ENCODE data around the gene TMEM26. TPM values are rescaled to one million over a fixed set of nuclear protein-coding genes. Genes with fewer than 3 reads are reported as not detected.

The TMEM26 gene
- total RNA-seq, 1 donor from 2014 or later: 3.4 TPM

- Mint-ChIP-seq H3K27ac (no peak overlapping the region), H3K4me1 (ENCODE audit: unreplicated experiment) (no peaks in the 10 kb centered on the region), H3K27me3 (peaks cover 3% of the 10 kb centered on the region), H3K36me3 (peaks cover 4% of the 10 kb centered on the region), H3K9me3 (peaks cover 5% of the 10 kb centered on the region), H3K4me3 (no peak overlapping the region)
- DNase-seq (ENCODE audit: extremely low spot score, unreplicated experiment): no peak
- TF ChIP-seq CTCF (conservative IDR thresholded peaks at IDR 0.05): no peak
Observed at GRCh38 chr10:61409157-61409556, 44.0 kb downstream of the TMEM26 start.

- H3K27me3 Mint-ChIP-seq: peaks cover 3% of the 10 kb centered on the region
- DNase-seq (ENCODE audit: extremely low spot score, unreplicated experiment): no peak
- no peak overlapping the region for H3K27ac Mint-ChIP-seq
- no peak for TF ChIP-seq CTCF (conservative IDR thresholded peaks at IDR 0.05)
- peaks cover 4% of the 10 kb centered on the region for H3K36me3 Mint-ChIP-seq
- peaks cover 5% of the 10 kb centered on the region for H3K9me3 Mint-ChIP-seq
- no peaks in the 10 kb centered on the region for H3K4me1 Mint-ChIP-seq (ENCODE audit: unreplicated experiment)
- no peak overlapping the region for H3K4me3 Mint-ChIP-seq
Observed at GRCh38 chr10:61408105-61408504, 45.1 kb downstream of the TMEM26 start.

- TF ChIP-seq CTCF (conservative IDR thresholded peaks at IDR 0.05): no peak
- H3K4me1 Mint-ChIP-seq (ENCODE audit: unreplicated experiment): no peaks in the 10 kb centered on the region
- no peak overlapping the region for H3K4me3 Mint-ChIP-seq
Observed at GRCh38 chr10:61406736-61407135, 46.4 kb downstream of the TMEM26 start.

GRCh38 chr10:61406242-61406641 is 46.9 kb downstream of the TMEM26 start:
- Mint-ChIP-seq H3K36me3 (peaks cover 4% of the 10 kb centered on the region), H3K27ac (no peak overlapping the region), H3K27me3 (peaks cover 3% of the 10 kb centered on the region), H3K4me3 (no peak overlapping the region), H3K9me3 (peaks cover 5% of the 10 kb centered on the region), H3K4me1 (ENCODE audit: unreplicated experiment) (no peaks in the 10 kb centered on the region)
- no peak for TF ChIP-seq CTCF (conservative IDR thresholded peaks at IDR 0.05)
- DNase-seq (ENCODE audit: extremely low spot score, unreplicated experiment): no peak

More at GRCh38 chr10:61406736-61407135, 46.4 kb downstream of the TMEM26 start:
- Mint-ChIP-seq H3K36me3 (peaks cover 4% of the 10 kb centered on the region), H3K9me3 (peaks cover 5% of the 10 kb centered on the region), H3K27me3 (peaks cover 3% of the 10 kb centered on the region), H3K27ac (no peak overlapping the region)
- DNase-seq (ENCODE audit: extremely low spot score, unreplicated experiment): no peak

- H3K27ac Mint-ChIP-seq: no peak overlapping the region
- no peaks in the 10 kb centered on the region for H3K36me3 Mint-ChIP-seq
- TF ChIP-seq CTCF (conservative IDR thresholded peaks at IDR 0.05): no peak
- H3K9me3 Mint-ChIP-seq: no peaks in the 10 kb centered on the region
- DNase-seq (ENCODE audit: extremely low spot score, unreplicated experiment): no peak
- peaks cover 7% of the 10 kb centered on the region for H3K4me1 Mint-ChIP-seq (ENCODE audit: unreplicated experiment)
- H3K27me3 Mint-ChIP-seq: no peaks in the 10 kb centered on the region
- no peak overlapping the region for H3K4me3 Mint-ChIP-seq
Observed at GRCh38 chr10:61404751-61405150, 48.4 kb downstream of the TMEM26 start.

GRCh38 chr10:61400524-61400923 is 52.7 kb downstream of the TMEM26 start:
- Mint-ChIP-seq H3K4me3 (no peak overlapping the region), H3K27me3 (no peaks in the 10 kb centered on the region), H3K4me1 (ENCODE audit: unreplicated experiment) (peaks cover 14% of the 10 kb centered on the region), H3K27ac (no peak overlapping the region), H3K36me3 (no peaks in the 10 kb centered on the region), H3K9me3 (no peaks in the 10 kb centered on the region)
- no peak for DNase-seq (ENCODE audit: extremely low spot score, unreplicated experiment)
- TF ChIP-seq CTCF (conservative IDR thresholded peaks at IDR 0.05): peak; percentile 53
